Keratinocyte (primary cell): ENCODE measurements around the gene ACTR3. TPM values are rescaled to one million over a fixed set of nuclear protein-coding genes. Genes with fewer than 3 reads are reported as not detected.

ENCODE experiments used
- DNase-seq: peaks from one replicate; pipeline ENCODE4 v3.0.0-alpha.2; 2011; ENCODE audit warnings: low read depth, missing footprints, low spot score
- FAIRE-seq: peaks from 2 replicates; lab custom pipeline; 2011; peaks lifted over from hg19 to GRCh38; lab: Jason Lieb, UNC
- H2AFZ ChIP-seq: 2 replicates; pipeline ENCODE4 v1.6.0; 2012; ENCODE audit warnings: low read length, control low read depth, inconsistent platforms; ENCODE audit not compliant: control insufficient read depth
- H3K27ac ChIP-seq: 2 replicates; pipeline ENCODE4 v1.5.1; 2011; ENCODE audit warnings: low read length; ENCODE audit not compliant: control insufficient read depth, insufficient read depth
- H3K27me3 ChIP-seq: 3 replicates; pipeline ENCODE4 v1.6.0; 2011; ENCODE audit warnings: low read length; ENCODE audit not compliant: control insufficient read depth, insufficient read depth; ENCODE audit errors: extremely low read depth
- H3K36me3 ChIP-seq, 2 experiments: 2 replicates in 1 of 2; 3 replicates in 1 of 2; pipeline ENCODE4 v1.5.1; 2011; ENCODE audit warnings: low read length in 2 of 2, mild to moderate bottlenecking in 1 of 2; ENCODE audit not compliant: control insufficient read depth in 2 of 2, insufficient read depth in 2 of 2; ENCODE audit errors: extremely low read depth in 1 of 2
- H3K4me1 ChIP-seq: 3 replicates; pipeline ENCODE4 v1.5.1; 2011; ENCODE audit warnings: low read length; ENCODE audit not compliant: control insufficient read depth, insufficient read depth; ENCODE audit errors: extremely low read depth
- H3K4me2 ChIP-seq: 3 replicates; pipeline ENCODE4 v1.6.0; 2011; ENCODE audit warnings: low read depth, low read length; ENCODE audit not compliant: control insufficient read depth, insufficient read depth; ENCODE audit errors: extremely low read depth
- H3K4me3 ChIP-seq, 3 experiments: fragments of 200-600 bp in 1 of 3; sonication (generic) in 1 of 3; 2 replicates in 2 of 3; 3 replicates in 1 of 3; pipeline ENCODE4 v1.5.1; 2011 to 2016; ENCODE audit warnings: low read length in 3 of 3, mild to moderate bottlenecking in 3 of 3, control low read depth in 2 of 3, inconsistent platforms in 1 of 3, low read depth in 1 of 3, mixed read lengths in 1 of 3, mixed run types in 1 of 3, moderate library complexity in 1 of 3; ENCODE audit not compliant: control insufficient read depth in 2 of 3, insufficient read depth in 2 of 3; ENCODE audit errors: extremely low read depth in 1 of 3
- H3K79me2 ChIP-seq: 2 replicates; pipeline ENCODE4 v1.6.0; 2012; ENCODE audit warnings: low read length; ENCODE audit not compliant: control insufficient read depth, insufficient read depth
- H3K9ac ChIP-seq: 3 replicates; pipeline ENCODE4 v1.6.0; 2011; ENCODE audit warnings: low read length; ENCODE audit not compliant: control insufficient read depth, insufficient read depth; ENCODE audit errors: extremely low read depth
- H3K9me1 ChIP-seq: 3 replicates; pipeline ENCODE4 v1.6.0; 2011; ENCODE audit warnings: low read length; ENCODE audit not compliant: control insufficient read depth, insufficient read depth; ENCODE audit errors: extremely low read depth
- H3K9me3 ChIP-seq: 2 replicates; pipeline ENCODE4 v1.5.1; 2012; ENCODE audit warnings: low read depth, low read length; ENCODE audit not compliant: control insufficient read depth
- H4K20me1 ChIP-seq: 3 replicates; pipeline ENCODE4 v1.6.0; 2011; ENCODE audit warnings: low read length; ENCODE audit not compliant: control insufficient read depth, insufficient read depth; ENCODE audit errors: extremely low read depth
- CTCF ChIP-seq, 3 experiments: IDR thresholded peaks in 1 of 3; conservative IDR thresholded peaks in 1 of 3; optimal IDR thresholded peaks in 1 of 3; 2 replicates in 2 of 3; 3 replicates in 1 of 3; pipeline versions ENCODE3 to v1.5.1; 2011; ENCODE audit warnings: low read length in 3 of 3, mild to moderate bottlenecking in 3 of 3, moderate library complexity in 2 of 3, control low read depth in 1 of 3, inconsistent platforms in 1 of 3; ENCODE audit not compliant: insufficient read depth in 2 of 3; ENCODE audit errors: extremely low read depth in 1 of 3
- EZH2 ChIP-seq: IDR thresholded peaks from one replicate; pipeline ENCODE4 v1.6.1; 2012; ENCODE audit warnings: inconsistent platforms, mild to moderate bottlenecking, low read length, moderate library complexity
- dilution Hi-C: fragments of 300-500 bp; cut with MboI; formaldehyde crosslinking; loops from one replicate; pipeline ENCODE4 v1.7.0; 2020; ENCODE audit warnings: low sequenced_read_pairs; ENCODE audit not compliant: extremely low pct_ligation_motif_present
- polyA plus RNA-seq, 5 experiments: library from polyadenylated mRNA; depleted of rRNA in 3 of 5; stranded (reverse) in 3 of 5; stranded (forward) in 1 of 5; unstranded in 1 of 5; fragments of >200 nt; gene quantifications; 1 replicate in 1 of 5; 2 replicates in 3 of 5; 3 replicates in 1 of 5; pipeline versions ENCODE4 v1.2.1 to v1.2.3, GENCODE V29; 2011 to 2012; ENCODE audit warnings: missing spikeins in 2 of 5, low read depth in 1 of 5, low replicate concordance in 1 of 5

ACTR3 gene
- polyA plus RNA-seq, 1 donor (not counting 4 experiments of a cell fraction or from before 2014, with no cell fraction given) = 340 TPM

GRCh38 chr2:114001152-114001551 is 111.3 kb downstream of the ACTR3 start:
- H3K4me1 ChIP-seq = no peaks in the 10 kb centered on the region

GRCh38 chr2:114001937-114002336 is 112.0 kb downstream of the ACTR3 start:
- Histone ChIP-seq H3K79me2 (no peaks in the 10 kb centered on the region), H3K27ac (no peak overlapping the region), H3K4me2 (no peak overlapping the region), H2AFZ (no peak overlapping the region), H3K4me1 (no peaks in the 10 kb centered on the region), H3K9me3 (no peaks in the 10 kb centered on the region), H3K4me3 (no peak overlapping the region), H3K36me3 (peaks cover 0 to 2% of the 10 kb centered on the region in 2 experiments), H3K27me3 (no peaks in the 10 kb centered on the region), H3K9me1 (no peaks in the 10 kb centered on the region), H4K20me1 (no peaks in the 10 kb centered on the region), H3K9ac (no peak overlapping the region)
- DNase-seq (no peak), FAIRE-seq (no peak)
- dilution Hi-C loops = no loop called here
- TF ChIP-seq EZH2 = no peak
- TF ChIP-seq CTCF (optimal IDR thresholded peaks at IDR 0.05 in 1 of 3, IDR thresholded peaks at IDR 0.05 in 1 of 3, conservative IDR thresholded peaks at IDR 0.05 in 1 of 3; ENCODE audit: extremely low read depth in 1 of 3, insufficient read depth in 2 of 3, low read length in 3 of 3) = no peak

More at GRCh38 chr2:114001152-114001551, 111.3 kb downstream of the ACTR3 start:
- dilution Hi-C loops = no loop called here
- TF ChIP-seq EZH2 (no peak), CTCF (optimal IDR thresholded peaks at IDR 0.05 in 1 of 3, IDR thresholded peaks at IDR 0.05 in 1 of 3, conservative IDR thresholded peaks at IDR 0.05 in 1 of 3; ENCODE audit: extremely low read depth in 1 of 3, insufficient read depth in 2 of 3, low read length in 3 of 3) (no peak)
- H3K79me2 ChIP-seq = no peaks in the 10 kb centered on the region
- no peak overlapping the region for H2AFZ ChIP-seq
- no peaks in the 10 kb centered on the region for H3K9me1 ChIP-seq
- H4K20me1 ChIP-seq = no peaks in the 10 kb centered on the region
- H3K27ac ChIP-seq = no peak overlapping the region
- no peaks in the 10 kb centered on the region for H3K27me3 ChIP-seq
- DNase-seq (no peak), FAIRE-seq (no peak)
- no peaks in the 10 kb centered on the region for H3K9me3 ChIP-seq
- no peak overlapping the region for H3K9ac ChIP-seq
- H3K36me3 ChIP-seq = peaks cover 0 to 2% of the 10 kb centered on the region in 2 experiments
- no peak overlapping the region for H3K4me3 ChIP-seq
- H3K4me2 ChIP-seq = no peak overlapping the region
